ENCODE results near the gene TBC1D22A. TPM values are rescaled to one million over a fixed set of nuclear protein-coding genes. Genes with fewer than 3 reads are reported as not detected.

Gene TBC1D22A
- total RNA-seq, 1 donor from 2014 or later: 23.2 TPM

DNA sequence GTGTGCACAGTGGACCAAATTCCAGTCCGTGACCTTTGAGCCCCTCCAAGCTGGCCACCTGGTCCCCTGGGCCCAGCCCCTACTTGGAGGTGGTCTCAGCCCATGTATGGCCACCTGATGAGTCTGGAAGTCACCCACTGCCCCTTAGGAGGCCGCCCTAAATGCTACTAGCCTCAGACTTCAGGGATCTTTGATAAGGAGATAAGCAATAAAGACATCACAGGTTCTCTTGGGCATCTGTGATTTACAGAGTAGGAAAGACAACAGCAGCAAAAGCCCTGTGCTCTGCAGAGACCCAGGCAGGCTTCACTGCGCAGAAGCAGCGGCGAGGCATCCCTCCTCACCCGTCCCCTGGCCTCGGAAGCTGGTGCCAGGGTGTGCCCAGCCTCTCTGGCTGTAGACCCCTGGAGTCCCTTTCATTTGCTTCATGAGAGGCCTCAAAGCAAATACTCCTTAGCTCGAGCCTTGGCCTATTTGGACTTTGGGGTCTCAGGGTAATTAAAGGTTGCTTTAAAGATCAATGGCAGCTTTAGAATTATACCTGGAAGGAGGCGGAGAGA is 360.1 kb downstream of the TBC1D22A start:
- no peak overlapping the region for H3K4me3 Mint-ChIP-seq (ENCODE audit: low read depth)
- DNase-seq (ENCODE audit: low spot score, unreplicated experiment): no peak
- H3K36me3 Mint-ChIP-seq (ENCODE audit: insufficient read depth): no peaks in the 10 kb centered on the region
- no peaks in the 10 kb centered on the region for H3K27me3 Mint-ChIP-seq
- TF ChIP-seq, protein P1, sequence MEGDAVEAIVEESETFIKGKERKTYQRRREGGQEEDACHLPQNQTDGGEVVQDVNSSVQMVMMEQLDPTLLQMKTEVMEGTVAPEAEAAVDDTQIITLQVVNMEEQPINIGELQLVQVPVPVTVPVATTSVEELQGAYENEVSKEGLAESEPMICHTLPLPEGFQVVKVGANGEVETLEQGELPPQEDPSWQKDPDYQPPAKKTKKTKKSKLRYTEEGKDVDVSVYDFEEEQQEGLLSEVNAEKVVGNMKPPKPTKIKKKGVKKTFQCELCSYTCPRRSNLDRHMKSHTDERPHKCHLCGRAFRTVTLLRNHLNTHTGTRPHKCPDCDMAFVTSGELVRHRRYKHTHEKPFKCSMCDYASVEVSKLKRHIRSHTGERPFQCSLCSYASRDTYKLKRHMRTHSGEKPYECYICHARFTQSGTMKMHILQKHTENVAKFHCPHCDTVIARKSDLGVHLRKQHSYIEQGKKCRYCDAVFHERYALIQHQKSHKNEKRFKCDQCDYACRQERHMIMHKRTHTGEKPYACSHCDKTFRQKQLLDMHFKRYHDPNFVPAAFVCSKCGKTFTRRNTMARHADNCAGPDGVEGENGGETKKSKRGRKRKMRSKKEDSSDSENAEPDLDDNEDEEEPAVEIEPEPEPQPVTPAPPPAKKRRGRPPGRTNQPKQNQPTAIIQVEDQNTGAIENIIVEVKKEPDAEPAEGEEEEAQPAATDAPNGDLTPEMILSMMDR (IDR thresholded peaks at IDR 0.05; ENCODE audit: unreplicated experiment): no peak
- no peak overlapping the region for H3K27ac Mint-ChIP-seq
- H3K4me1 Mint-ChIP-seq (ENCODE audit: low read depth): peaks cover 3% of the 10 kb centered on the region
- H3K9me3 Mint-ChIP-seq (ENCODE audit: low read depth): no peaks in the 10 kb centered on the region

DNA sequence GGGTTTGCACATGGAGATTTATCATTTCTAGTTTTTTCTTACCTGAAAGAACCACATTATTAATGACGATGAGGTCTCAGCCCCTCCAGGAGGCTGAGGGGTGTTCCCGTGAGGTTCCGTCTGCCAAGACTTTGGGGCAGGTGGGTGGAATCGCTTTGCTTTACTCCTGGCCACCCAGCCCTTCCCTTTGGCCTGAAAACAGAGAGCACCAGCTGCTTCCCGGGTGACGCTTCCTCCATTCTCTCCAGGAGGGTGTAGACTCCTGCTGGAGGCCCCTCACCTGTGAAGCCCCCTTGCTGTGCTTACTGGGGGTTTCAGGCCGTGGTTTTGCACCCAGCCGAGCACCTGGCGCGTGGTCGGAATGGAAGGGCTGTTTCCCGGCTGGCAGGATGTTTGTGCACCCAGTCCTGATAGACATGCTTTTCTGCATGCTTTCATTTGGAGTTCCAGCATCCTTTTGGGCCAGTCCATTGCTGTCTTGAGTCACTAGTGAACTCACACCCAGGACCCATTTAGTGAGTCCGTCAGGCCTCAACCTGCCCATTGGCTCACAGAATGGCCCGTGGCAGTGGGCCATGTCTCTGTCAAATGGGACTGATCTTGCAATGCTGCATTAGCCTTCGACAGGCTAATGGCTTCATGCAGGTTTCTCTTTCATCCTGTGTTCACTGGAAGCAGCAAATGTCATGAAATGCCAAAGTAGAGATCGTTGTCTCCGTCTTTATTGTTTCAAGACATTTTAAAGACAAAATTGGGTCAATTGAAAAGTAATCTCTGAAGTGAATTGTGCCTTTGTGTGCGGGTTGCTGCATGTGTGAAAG is 360.8 kb downstream of the TBC1D22A start:
- no peak overlapping the region for H3K27ac Mint-ChIP-seq
- H3K9me3 Mint-ChIP-seq (ENCODE audit: low read depth): no peaks in the 10 kb centered on the region
- no peak for DNase-seq (ENCODE audit: low spot score, unreplicated experiment)
- H3K36me3 Mint-ChIP-seq (ENCODE audit: insufficient read depth): no peaks in the 10 kb centered on the region
- H3K4me1 Mint-ChIP-seq (ENCODE audit: low read depth): peaks cover 3% of the 10 kb centered on the region
- H3K27me3 Mint-ChIP-seq: no peaks in the 10 kb centered on the region
- TF ChIP-seq, protein P1 (IDR thresholded peaks at IDR 0.05; ENCODE audit: unreplicated experiment): no peak
- no peak overlapping the region for H3K4me3 Mint-ChIP-seq (ENCODE audit: low read depth)

DNA sequence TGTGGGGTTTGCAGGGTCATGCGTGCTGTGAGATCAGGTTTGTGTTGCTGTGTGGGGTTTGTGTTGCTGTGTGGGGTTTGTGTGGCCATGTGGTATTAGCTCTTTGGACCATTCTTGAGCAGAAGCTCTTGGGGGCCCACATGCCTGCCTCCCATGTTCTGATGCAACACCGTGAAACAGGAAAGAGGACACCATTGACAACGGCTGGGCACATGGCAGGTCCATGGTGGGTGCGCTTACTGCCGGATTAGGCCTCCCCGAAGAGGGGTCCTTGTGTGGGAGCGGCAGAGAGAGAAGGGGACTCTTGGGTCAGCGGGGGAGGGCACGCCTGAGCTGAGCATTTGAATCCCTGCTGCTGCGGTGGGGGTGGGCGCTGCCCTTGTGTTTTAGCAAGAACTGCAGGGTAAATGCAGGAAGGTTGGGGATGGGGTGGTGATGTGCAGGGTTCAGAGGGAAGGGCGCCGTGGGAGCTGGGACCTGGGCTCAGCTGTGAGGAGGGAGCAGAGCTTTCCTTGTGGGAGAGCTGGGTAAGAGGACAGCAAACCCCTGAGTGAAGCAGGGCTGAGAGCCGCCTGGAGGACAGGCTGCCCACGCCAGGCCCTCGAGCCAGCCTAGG is 361.5 kb downstream of the TBC1D22A start:
- H3K36me3 Mint-ChIP-seq (ENCODE audit: insufficient read depth): peaks cover 3% of the 10 kb centered on the region
- DNase-seq (ENCODE audit: low spot score, unreplicated experiment): no peak
- H3K4me1 Mint-ChIP-seq (ENCODE audit: low read depth): peaks cover 3% of the 10 kb centered on the region
- no peak overlapping the region for H3K27ac Mint-ChIP-seq
- no peaks in the 10 kb centered on the region for H3K9me3 Mint-ChIP-seq (ENCODE audit: low read depth)
- TF ChIP-seq, protein P1 (IDR thresholded peaks at IDR 0.05; ENCODE audit: unreplicated experiment): no peak
- no peak overlapping the region for H3K4me3 Mint-ChIP-seq (ENCODE audit: low read depth)
- H3K27me3 Mint-ChIP-seq: no peaks in the 10 kb centered on the region

DNA sequence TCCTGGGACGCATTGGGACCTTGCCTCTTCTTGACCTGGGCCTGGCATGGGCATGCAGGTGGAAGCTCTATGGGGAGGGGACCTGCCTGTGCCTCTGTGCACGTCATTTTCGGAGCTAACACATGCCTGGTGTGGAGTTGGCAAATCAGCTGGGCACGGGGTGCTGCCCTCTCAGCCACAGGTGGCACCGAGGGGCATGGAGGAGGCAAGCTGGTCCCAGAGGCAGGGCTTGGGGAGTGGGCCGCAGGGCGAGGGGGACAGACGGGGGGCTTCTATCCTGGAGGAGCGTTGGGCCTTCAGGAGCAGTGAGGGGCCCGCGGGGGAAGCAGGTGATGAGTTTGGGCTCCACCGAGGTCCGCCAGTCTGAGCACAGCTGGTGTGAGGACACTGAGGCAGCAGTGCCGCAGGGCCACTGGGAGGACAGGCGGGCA is 362.0 kb downstream of the TBC1D22A start:
- Mint-ChIP-seq H3K4me3 (ENCODE audit: low read depth) (no peak overlapping the region), H3K36me3 (ENCODE audit: insufficient read depth) (peaks cover 3% of the 10 kb centered on the region), H3K27me3 (no peaks in the 10 kb centered on the region), H3K9me3 (ENCODE audit: low read depth) (no peaks in the 10 kb centered on the region), H3K27ac (no peak overlapping the region), H3K4me1 (ENCODE audit: low read depth) (peaks cover 3% of the 10 kb centered on the region)
- DNase-seq (ENCODE audit: low spot score, unreplicated experiment): no peak
- TF ChIP-seq, protein P1 (IDR thresholded peaks at IDR 0.05; ENCODE audit: unreplicated experiment): no peak

DNA sequence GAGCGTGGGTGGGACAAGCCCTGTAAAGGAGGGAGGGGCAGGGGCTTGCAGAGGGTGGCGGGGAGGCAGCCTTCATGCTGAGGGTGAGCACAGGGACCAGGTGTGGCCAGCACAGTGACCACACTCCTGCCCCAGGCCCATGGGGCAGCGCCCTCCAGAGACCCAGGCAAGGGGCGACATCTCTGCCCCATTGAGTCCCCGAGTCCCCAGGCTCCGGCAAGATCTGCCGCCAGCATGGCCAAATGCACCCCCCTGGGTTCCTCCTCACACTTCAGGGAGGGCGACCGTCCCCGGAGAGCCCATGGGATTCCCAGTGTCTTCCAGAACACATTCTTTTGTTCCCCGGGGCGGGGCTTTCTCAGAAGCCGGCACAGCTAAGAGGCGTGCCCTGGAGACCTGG is 362.5 kb downstream of the TBC1D22A start:
- no peak for DNase-seq (ENCODE audit: low spot score, unreplicated experiment)
- Mint-ChIP-seq H3K27ac (no peak overlapping the region), H3K27me3 (no peaks in the 10 kb centered on the region), H3K36me3 (ENCODE audit: insufficient read depth) (peaks cover 3% of the 10 kb centered on the region), H3K4me3 (ENCODE audit: low read depth) (no peak overlapping the region), H3K4me1 (ENCODE audit: low read depth) (peaks cover 3% of the 10 kb centered on the region), H3K9me3 (ENCODE audit: low read depth) (no peaks in the 10 kb centered on the region)
- TF ChIP-seq, protein P1 (IDR thresholded peaks at IDR 0.05; ENCODE audit: unreplicated experiment): no peak

All from progenitor cell of endocrine pancreas (in vitro differentiated cells).